Spleen (tissue), 11 donors: Measurements from ENCODE around the gene SUSD4. TPM values are rescaled to one million over a fixed set of nuclear protein-coding genes. Genes with fewer than 3 reads are reported as not detected.
A peak's percentile ranks its signal among the peaks of the same experiment; 100 is the strongest.

Source experiments
- DNase-seq: peaks from one replicate; pipeline ENCODE4 v3.0.0-alpha.2; 2020
- H3K27ac ChIP-seq, 8 donors: fragments of 200-600 bp; sonication (generic) in 7 of 8; 1 replicate in 4 of 8; 2 replicates in 4 of 8; pipeline versions ENCODE4 v1.5.0 to v1.8.0; 2016 to 2021; ENCODE audit warnings: inconsistent platforms in 4 of 8, mild to moderate bottlenecking in 4 of 8, moderate library complexity in 1 of 8
- H3K27me3 ChIP-seq, 7 donors: fragments of 200-600 bp; sonication (generic) in 6 of 7; replicated peaks in 1 of 7; 1 replicate in 4 of 7; 2 replicates in 3 of 7; pipeline versions ENCODE4 v1.5.0 to v1.8.0; 2016 to 2021; ENCODE audit warnings: inconsistent platforms in 3 of 7, mild to moderate bottlenecking in 1 of 7
- H3K36me3 ChIP-seq, 6 donors: fragments of 200-600 bp; sonication (generic) in 5 of 6; 1 replicate in 4 of 6; 2 replicates in 2 of 6; pipeline versions ENCODE4 v1.5.0 to v1.8.0; 2016 to 2021; ENCODE audit warnings: inconsistent platforms in 2 of 6
- H3K4me1 ChIP-seq, 6 donors: fragments of 200-600 bp; sonication (generic) in 5 of 6; 1 replicate in 3 of 6; 2 replicates in 3 of 6; pipeline versions ENCODE4 v1.5.0 to v1.8.0; 2016 to 2021; ENCODE audit warnings: inconsistent platforms in 3 of 6
- H3K4me3 ChIP-seq, 8 donors: fragments of 200-600 bp; sonication (generic) in 7 of 8; 1 replicate in 4 of 8; 2 replicates in 4 of 8; pipeline versions ENCODE4 v1.5.0 to v1.8.0; 2016 to 2021; ENCODE audit warnings: inconsistent platforms in 4 of 8, mild to moderate bottlenecking in 4 of 8, moderate library complexity in 2 of 8
- H3K9me3 ChIP-seq, 8 donors: fragments of 200-600 bp; sonication (generic) in 7 of 8; 1 replicate in 4 of 8; 2 replicates in 4 of 8; pipeline versions ENCODE4 v1.5.0 to v1.8.0; 2016 to 2021; ENCODE audit warnings: inconsistent platforms in 4 of 8
- POLR2A ChIP-seq, 3 donors: fragments of 450-650 bp; IDR thresholded peaks; one replicate each; pipeline ENCODE4 v1.5.1; 2017; ENCODE audit warnings: antibody characterized with exemption in 3 of 3, mild to moderate bottlenecking in 1 of 3
- POLR2AphosphoS5 ChIP-seq, 3 donors: sonication (generic); formaldehyde crosslinking; IDR thresholded peaks; one replicate each; pipeline ENCODE4 v1.5.1; 2017; ENCODE audit warnings: antibody characterized with exemption in 3 of 3
- WGBS, 5 donors: extraction: QIAGEN DNeasy Blood & Tissue Kit in 3 of 5; methylation state at CpG; one replicate each; pipeline versions ENCODE4 v1.1.5 to v1.1.7; 2013 to 2018; 5-methylcytosine and 5-hydroxymethylcytosine counted together
- intact Hi-C: fragments of 100-400 bp; cut with DNase I; formaldehyde crosslinking; loops from one replicate; pipeline ENCODE4 v1.15.0; 2023; ENCODE audit warnings: low total_unique reads
- polyA plus RNA-seq, 3 donors: library from polyadenylated mRNA; stranded (reverse); fragments of 200-250 nt; gene quantifications; one replicate each; pipeline ENCODE4 v1.2.1, GENCODE V29; 2013
- total RNA-seq, 7 donors: library from RNA; depleted of rRNA in 3 of 7; stranded (reverse); fragments of >200 nt in 3 of 7; fragmentation: NEBNext Ultra II Directional in 4 of 7; extraction: Animal tissue kit (Norgen Biotek cat#: 25700) in 4 of 7; gene quantifications; one replicate each; pipeline versions ENCODE4 v1.1.0 to v1.2.1, GENCODE V29; 2016 to 2021
- TF ChIP-seq, protein P1 (sequence below), 11 experiments: fragments of 200-600 bp in 7 of 11; fragments of 450-650 bp in 4 of 11; sonication (generic) in 4 of 11; IDR thresholded peaks in 8 of 11; conservative IDR thresholded peaks in 3 of 11; 1 replicate in 7 of 11; 2 replicates in 4 of 11; pipeline versions ENCODE4 v1.4.0 to v1.8.0; 2016 to 2021; ENCODE audit warnings: antibody characterized with exemption in 11 of 11, inconsistent platforms in 4 of 11, mild to moderate bottlenecking in 1 of 11
- donor health status: healthy with polysubstance abuse.
- donor health status: DM: no; HTN: no; CAD: no; lungs with moderate emphysema.
- donor health status: DM: no; HTN: no; CAD: no.
- donor health status: Bipolar disorder and iron deficiency.
- donor health status: healthy.
- donor health status: DM: no; HTN: no; CAD: no.
- donor health status: DM: yes; HTN: yes; CAD: no.

SUSD4 gene
- total and polyA plus RNA-seq, 10 donors: 0.35 to 2.1 (median 0.69) TPM

GRCh38 chr1:223199094-223199647, 164.8 kb downstream of the SUSD4 start:
- TF ChIP-seq POLR2A (IDR thresholded peaks at IDR 0.05): no peak
- TF ChIP-seq, protein P1, sequence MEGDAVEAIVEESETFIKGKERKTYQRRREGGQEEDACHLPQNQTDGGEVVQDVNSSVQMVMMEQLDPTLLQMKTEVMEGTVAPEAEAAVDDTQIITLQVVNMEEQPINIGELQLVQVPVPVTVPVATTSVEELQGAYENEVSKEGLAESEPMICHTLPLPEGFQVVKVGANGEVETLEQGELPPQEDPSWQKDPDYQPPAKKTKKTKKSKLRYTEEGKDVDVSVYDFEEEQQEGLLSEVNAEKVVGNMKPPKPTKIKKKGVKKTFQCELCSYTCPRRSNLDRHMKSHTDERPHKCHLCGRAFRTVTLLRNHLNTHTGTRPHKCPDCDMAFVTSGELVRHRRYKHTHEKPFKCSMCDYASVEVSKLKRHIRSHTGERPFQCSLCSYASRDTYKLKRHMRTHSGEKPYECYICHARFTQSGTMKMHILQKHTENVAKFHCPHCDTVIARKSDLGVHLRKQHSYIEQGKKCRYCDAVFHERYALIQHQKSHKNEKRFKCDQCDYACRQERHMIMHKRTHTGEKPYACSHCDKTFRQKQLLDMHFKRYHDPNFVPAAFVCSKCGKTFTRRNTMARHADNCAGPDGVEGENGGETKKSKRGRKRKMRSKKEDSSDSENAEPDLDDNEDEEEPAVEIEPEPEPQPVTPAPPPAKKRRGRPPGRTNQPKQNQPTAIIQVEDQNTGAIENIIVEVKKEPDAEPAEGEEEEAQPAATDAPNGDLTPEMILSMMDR (IDR thresholded peaks at IDR 0.05 in 8 of 11, conservative IDR thresholded peaks at IDR 0.05 in 3 of 11): no peak
- no peak for TF ChIP-seq POLR2AphosphoS5 (IDR thresholded peaks at IDR 0.05)
- Histone ChIP-seq H3K9me3 (no peaks in the 10 kb centered on the region), H3K4me3 (no peak overlapping the region), H3K4me1 (peaks cover 0 to 6% (median 0%) of the 10 kb centered on the region in 6 donors), H3K27me3 (peaks cover 0 to 26% (median 0%) of the 10 kb centered on the region in 7 donors), H3K27ac (peak overlapping the region in 2 of 8 donors; percentile 56 to 59), H3K36me3 (no peaks in the 10 kb centered on the region)
- 41 to 71% (median 54%) methylated on average over 2 of the region's 2 CpGs for WGBS, 5 donors
- intact Hi-C loops: no loop called here
- no peak for DNase-seq

DNA sequence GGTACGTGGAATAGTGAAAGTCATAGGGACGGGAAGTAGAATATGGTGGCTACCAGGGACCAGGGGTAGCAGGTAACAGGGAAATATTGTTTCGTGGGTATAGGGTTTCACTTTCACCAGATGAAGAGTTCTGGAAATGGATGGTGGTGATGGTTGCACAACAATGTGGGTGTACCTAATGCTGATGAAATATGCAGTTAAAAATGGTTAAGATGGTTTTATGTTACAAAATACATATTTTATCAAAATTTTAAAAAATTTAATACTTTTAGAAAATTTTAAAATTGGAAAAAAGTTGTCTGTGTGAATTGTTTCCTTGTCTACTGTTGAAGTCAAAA, 165.4 kb downstream of the SUSD4 start:
- WGBS, 5 donors: 52 to 81% (median 70%) methylated on average over 3 of the region's 3 CpGs
- no peak overlapping the region for H3K4me3 ChIP-seq
- no peaks in the 10 kb centered on the region for H3K9me3 ChIP-seq
- no peaks in the 10 kb centered on the region for H3K36me3 ChIP-seq
- peak overlapping the region in 2 of 8 donors; percentile 56 to 59 for H3K27ac ChIP-seq
- TF ChIP-seq POLR2AphosphoS5 (IDR thresholded peaks at IDR 0.05) (no peak), POLR2A (IDR thresholded peaks at IDR 0.05) (no peak)
- TF ChIP-seq, protein P1 (IDR thresholded peaks at IDR 0.05 in 8 of 11, conservative IDR thresholded peaks at IDR 0.05 in 3 of 11): no peak
- intact Hi-C loops: no loop called here
- peaks cover 0 to 26% (median 0%) of the 10 kb centered on the region in 7 donors for H3K27me3 ChIP-seq
- H3K4me1 ChIP-seq: peaks cover 0 to 6% (median 0%) of the 10 kb centered on the region in 6 donors
- DNase-seq: no peak

DNA sequence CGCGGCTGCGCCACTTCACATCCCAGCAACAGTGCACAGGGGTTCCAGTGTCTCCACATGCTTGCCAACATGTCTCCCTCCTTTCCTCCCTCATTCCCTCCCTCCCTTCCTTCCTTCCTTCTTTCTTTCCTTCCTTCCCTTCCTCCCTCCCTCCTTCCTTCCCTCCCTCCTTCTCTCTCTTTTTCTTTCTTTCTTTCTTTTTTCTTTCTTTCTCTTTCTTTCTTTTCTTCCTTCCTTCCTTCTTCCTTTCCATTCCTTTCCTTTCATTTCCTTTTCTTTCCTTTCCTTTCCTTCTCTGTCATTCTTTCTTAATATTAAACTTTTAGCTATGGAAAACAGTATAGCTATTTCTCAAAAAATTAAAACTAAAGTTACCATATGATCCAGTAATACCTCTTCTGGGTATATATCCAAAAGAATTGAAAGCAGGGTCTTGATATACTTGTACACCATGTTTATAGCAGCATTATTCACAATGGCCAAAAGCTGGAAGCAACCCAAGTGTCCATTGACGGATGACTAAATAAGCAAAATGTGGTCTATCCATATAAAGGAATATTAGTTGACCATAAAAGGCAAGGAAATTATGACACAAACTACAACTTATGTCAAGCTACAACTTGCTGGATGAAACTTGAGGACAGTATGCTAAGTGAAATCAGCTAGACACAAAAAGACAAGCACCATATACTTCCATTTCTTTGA, 165.9 kb downstream of the SUSD4 start:
- Histone ChIP-seq H3K4me1 (peaks cover 0 to 6% (median 0%) of the 10 kb centered on the region in 6 donors), H3K36me3 (no peaks in the 10 kb centered on the region), H3K27me3 (peaks cover 0 to 24% (median 0%) of the 10 kb centered on the region in 7 donors), H3K27ac (peak overlapping the region in 2 of 8 donors; percentile 56 to 59), H3K9me3 (no peaks in the 10 kb centered on the region), H3K4me3 (no peak overlapping the region)
- WGBS, 5 donors: 67 to 72% (median 67%) methylated on average over 4 of the region's 4 CpGs
- DNase-seq: no peak
- TF ChIP-seq POLR2AphosphoS5 (IDR thresholded peaks at IDR 0.05) (no peak), POLR2A (IDR thresholded peaks at IDR 0.05) (no peak)
- TF ChIP-seq, protein P1 (IDR thresholded peaks at IDR 0.05 in 8 of 11, conservative IDR thresholded peaks at IDR 0.05 in 3 of 11): no peak
- intact Hi-C loops: no loop called here
